Hematopoietic multipotent progenitor cell treated with erythropoietin and hydrocortisone succinate and interleukin-3 and kit ligand, for 15 days (in vitro differentiated cells): ENCODE results near the gene B4GALNT4.
"Not testable (repeated sequence)": the region's sequence is repeated elsewhere in the genome, so short reads cannot be mapped to it uniquely, and the experiment has no call there.

Source experiments
- DNase-seq: peaks from one replicate; pipeline ENCODE4 v3.0.0-alpha.2; 2015; ENCODE audit warnings: low spot score

Gene B4GALNT4

DNA sequence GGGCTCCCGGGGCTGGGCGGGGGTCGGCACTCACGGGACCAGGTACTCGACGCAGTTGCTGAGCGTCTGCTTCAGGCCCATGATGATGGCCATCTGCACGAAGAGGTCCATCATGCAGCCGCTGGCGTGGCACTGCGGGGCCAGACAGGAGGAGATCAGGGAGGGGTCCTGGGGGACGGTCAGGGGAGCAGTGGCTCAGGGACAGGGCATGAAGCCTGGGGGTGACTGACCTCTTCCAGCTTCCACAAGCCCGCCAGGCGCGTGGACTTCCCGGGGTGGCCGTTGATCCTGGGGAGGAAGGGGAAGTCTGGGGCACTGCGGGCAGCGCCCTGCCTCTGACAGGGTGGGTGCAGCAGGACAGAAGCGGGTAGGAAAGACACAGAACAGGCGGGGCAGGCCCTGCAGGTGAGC is 51.6 kb downstream of the B4GALNT4 start:
- DNase-seq = no peak

DNA sequence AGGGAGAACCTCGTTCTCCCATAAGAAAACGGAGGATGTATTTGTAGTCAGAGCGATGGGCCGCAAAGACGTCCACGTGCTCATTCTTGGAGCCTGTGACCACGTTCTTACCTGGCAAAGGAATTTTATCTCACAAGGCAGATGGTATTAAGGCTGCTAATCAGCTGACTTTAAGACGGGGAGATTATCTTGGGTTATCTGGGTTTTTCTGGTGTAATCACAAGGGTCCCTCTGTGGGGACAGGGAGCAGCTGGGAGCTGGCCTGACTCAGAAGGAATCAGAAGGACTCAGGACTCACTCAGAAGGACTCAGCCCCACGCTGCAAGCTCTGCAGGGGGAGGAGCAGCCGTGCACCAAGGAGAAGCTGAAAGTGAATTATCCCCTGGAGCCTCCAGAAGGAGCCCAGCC is 53.0 kb downstream of the B4GALNT4 start:
- no peak for DNase-seq

DNA sequence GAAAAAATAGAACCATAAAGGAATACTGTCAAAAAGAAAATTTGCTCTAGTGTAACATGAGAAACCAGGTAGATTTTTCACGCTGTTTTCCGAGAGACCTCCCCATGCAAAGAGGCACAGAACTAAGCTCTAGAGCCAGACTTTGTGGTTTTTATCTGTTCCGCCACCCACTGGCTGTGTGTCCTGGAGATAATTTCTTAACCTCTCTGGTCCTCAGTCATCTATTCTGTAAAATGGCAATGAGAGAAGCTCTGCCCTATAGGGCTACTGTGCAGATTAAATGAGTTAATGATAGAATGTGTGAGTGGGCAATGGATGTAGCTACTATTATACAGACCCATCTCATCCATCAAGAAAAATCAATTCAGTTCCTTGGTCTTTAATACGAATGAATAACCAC is 54.9 kb downstream of the B4GALNT4 start:
- no peak for DNase-seq

DNA sequence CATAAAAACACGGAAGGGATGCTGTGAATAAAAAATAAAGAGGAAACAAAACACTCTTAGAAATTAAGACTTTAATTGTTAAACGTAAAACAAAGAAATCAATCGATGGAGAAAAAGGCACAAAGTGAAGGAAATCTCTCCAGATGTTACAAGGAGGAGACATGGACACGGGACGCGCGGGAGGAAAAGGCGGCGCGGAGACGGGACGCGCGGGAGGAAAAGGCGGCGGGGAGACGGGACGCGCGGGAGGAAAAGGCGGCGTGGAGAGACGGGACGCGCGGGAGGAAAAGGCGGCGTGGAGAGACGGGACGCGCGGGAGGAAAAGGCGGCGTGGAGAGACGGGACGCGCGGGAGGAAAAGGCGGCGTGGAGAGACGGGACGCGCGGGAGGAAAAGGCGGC is 55.5 kb downstream of the B4GALNT4 start:
- not testable (repeated sequence) for DNase-seq

DNA sequence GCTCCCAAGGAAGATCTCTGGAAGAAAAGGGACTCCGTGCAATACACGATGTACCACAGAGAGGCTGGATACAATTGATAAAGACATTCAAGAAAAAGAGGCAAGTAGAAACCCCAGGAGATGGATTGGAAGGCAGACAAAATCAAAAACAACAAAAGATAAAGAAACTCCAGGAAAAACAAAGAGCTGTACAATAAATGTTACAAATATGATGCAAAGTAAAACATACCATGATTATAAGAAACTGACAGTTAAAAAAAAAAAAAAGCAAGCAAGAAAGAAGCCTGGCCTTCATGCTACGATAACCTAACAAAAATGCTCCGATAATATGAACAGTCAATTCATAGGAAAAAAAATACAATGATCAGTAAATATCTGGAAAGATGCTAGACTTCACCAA is 56.0 kb downstream of the B4GALNT4 start:
- DNase-seq = no peak

DNA sequence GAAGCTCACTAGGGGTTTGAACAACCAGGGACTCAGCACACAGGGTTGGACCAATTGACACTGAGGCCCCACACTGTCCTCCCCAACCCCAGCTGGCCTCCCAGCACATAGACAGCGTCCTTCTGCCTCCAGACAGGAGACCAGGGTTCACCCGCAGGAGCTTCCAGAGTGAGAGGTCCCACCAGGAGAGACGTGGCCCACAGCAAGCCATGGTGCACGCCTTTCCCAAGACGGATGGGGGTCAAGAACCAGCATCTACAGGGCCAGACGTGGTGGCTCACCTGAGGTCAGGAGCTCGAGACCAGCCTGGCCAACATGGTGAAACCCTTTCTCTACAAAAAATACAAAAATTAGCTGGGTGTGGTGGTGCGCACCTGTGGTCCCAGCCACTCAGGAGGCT is 57.6 kb downstream of the B4GALNT4 start:
- no peak for DNase-seq

DNA sequence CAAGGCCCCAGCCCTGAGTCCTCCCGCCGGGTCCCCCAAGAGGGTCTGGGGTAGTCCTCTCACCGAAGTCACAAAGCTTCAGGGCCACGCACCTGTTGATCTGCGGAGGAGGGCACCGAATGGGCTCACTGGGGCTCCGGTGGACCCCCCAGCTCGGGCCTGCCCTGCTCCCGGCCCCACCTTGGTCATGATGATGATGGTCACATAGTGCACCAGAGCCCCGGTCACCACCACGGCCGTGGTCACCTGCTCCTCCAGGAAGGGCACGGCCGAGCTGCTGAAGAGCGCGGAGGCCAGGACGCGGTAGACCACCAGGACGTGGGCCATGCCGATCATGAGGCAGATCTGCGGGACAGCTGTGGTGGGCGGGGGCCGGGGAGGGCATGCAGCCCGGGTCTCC is 59.0 kb downstream of the B4GALNT4 start:
- no peak for DNase-seq

DNA sequence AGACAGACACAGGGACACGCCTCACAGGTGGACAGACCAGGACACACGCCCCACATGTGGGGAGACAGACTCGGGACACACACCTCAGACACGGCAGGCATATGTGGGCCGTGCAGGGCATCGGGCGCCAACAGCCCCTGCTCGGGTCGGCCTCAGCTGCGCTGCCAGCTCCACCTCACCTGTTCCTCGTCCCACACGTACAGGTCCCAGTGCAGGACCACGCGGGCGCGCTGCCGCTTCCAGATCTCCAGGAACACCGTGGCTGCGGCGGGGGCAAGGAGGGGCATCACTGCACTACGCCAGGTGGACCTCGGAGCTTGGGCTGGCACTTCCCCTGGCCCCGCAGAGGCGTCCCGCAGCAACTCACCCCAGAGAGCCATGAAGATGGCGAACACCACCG is 60.1 kb downstream of the B4GALNT4 start:
- DNase-seq = no peak

DNA sequence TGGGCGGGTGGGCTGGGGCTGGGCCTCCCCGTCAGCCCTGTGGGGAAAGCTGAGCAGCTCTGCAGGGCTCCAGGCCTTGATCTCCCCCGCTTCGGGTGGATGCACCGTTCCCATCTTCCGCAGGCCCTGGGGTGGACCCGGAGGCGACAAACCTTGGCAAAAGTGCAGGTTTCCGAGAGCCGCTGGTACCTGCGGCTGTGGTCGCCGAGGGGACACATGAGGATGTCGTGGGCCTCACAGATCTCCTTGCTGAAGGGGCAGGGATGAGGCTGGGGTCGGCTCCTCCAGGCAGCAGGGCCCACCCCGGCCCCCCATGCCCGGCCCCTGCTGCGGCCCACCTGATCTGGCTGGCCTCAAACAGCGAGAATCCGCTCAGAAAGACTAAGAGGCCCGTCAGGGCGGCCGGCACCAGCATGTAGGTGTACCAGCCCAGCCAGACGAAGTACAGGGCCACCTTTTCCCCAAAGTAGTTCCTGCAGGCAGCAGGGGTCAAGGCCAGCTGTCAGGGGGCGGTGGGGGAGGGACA is 60.7 kb downstream of the B4GALNT4 start:
- no peak for DNase-seq
